Ishikawa (cell line): ENCODE measurements around the gene BEAN1.

Source experiments
- CEBPB ChIP-seq: IDR thresholded peaks from 2 replicates; pipeline ENCODE4 v1.6.1; 2012
- CREB1 ChIP-seq: IDR thresholded peaks from 2 replicates; pipeline ENCODE4 v1.6.1; 2012; ENCODE audit warnings: low read depth
- EGR1 ChIP-seq: IDR thresholded peaks from 2 replicates; pipeline ENCODE4 v1.6.1; 2012
- EP300 ChIP-seq: IDR thresholded peaks from 2 replicates; pipeline ENCODE4 v1.6.1; 2012; ENCODE audit warnings: borderline replicate concordance
- FOXM1 ChIP-seq: IDR thresholded peaks from 2 replicates; pipeline ENCODE4 v1.6.1; 2012; ENCODE audit warnings: low read depth, borderline replicate concordance
- MAX ChIP-seq: IDR thresholded peaks from 2 replicates; pipeline ENCODE4 v1.6.1; 2012
- NFIC ChIP-seq: IDR thresholded peaks from 2 replicates; pipeline ENCODE4 v1.6.1; 2012
- RAD21 ChIP-seq: IDR thresholded peaks from 2 replicates; pipeline ENCODE4 v1.6.1; 2012; ENCODE audit warnings: low read depth
- REST ChIP-seq: IDR thresholded peaks from 2 replicates; pipeline ENCODE4 v1.6.1; 2012; ENCODE audit warnings: low read depth, mild to moderate bottlenecking
- TAF1 ChIP-seq: IDR thresholded peaks from 2 replicates; pipeline ENCODE4 v1.6.1; 2012; ENCODE audit warnings: low read depth, mild to moderate bottlenecking
- TCF12 ChIP-seq: IDR thresholded peaks from 2 replicates; pipeline ENCODE4 v1.6.1; 2012; ENCODE audit warnings: low read depth
- TEAD4 ChIP-seq: IDR thresholded peaks from 2 replicates; pipeline ENCODE4 v1.6.1; 2012
- USF1 ChIP-seq: IDR thresholded peaks from 2 replicates; pipeline ENCODE4 v1.6.1; 2012
- YY1 ChIP-seq: IDR thresholded peaks from 2 replicates; pipeline ENCODE4 v1.6.1; 2012; ENCODE audit warnings: low read depth
- ZBTB7A ChIP-seq: IDR thresholded peaks from 2 replicates; pipeline ENCODE4 v1.6.1; 2012; ENCODE audit warnings: low read depth

The BEAN1 gene

GRCh38 chr16:66386629-66387622 is 40.2 kb upstream of the BEAN1 start:
- TF ChIP-seq RAD21 = no peak
- TF ChIP-seq YY1 = no peak
- no peak for TF ChIP-seq CREB1
- TF ChIP-seq TAF1 = no peak

GRCh38 chr16:66387817-66388332 is 39.2 kb upstream of the BEAN1 start:
- no peak for TF ChIP-seq FOXM1
- no peak for TF ChIP-seq TAF1
- TF ChIP-seq USF1 = no peak
- no peak for TF ChIP-seq TEAD4
- TF ChIP-seq REST = no peak
- TF ChIP-seq TCF12 = no peak
- TF ChIP-seq EP300 = no peak
- no peak for TF ChIP-seq YY1

GRCh38 chr16:66388350-66389139 is 38.5 kb upstream of the BEAN1 start:
- TF ChIP-seq FOXM1 (no peak), EGR1 (no peak)

GRCh38 chr16:66389256-66390176 is 37.6 kb upstream of the BEAN1 start:
- TF ChIP-seq MAX = no peak
- no peak for TF ChIP-seq RAD21
- TF ChIP-seq EP300 = no peak
- TF ChIP-seq USF1 = no peak
- no peak for TF ChIP-seq TCF12
- TF ChIP-seq CREB1 = no peak
- TF ChIP-seq TEAD4 = no peak
- TF ChIP-seq REST = no peak
- TF ChIP-seq ZBTB7A = no peak
- no peak for TF ChIP-seq FOXM1
- no peak for TF ChIP-seq EGR1
- no peak for TF ChIP-seq TAF1
- no peak for TF ChIP-seq NFIC
- no peak for TF ChIP-seq YY1
- no peak for TF ChIP-seq CEBPB

- TF ChIP-seq ZBTB7A (no peak), CREB1 (no peak), TEAD4 (no peak), TCF12 (no peak), TAF1 (no peak), REST (no peak), USF1 (no peak)
Measured at GRCh38 chr16:66390346-66391108, 36.6 kb upstream of the BEAN1 start.
